WTC11 (cell line): ENCODE results near the gene COPS3. TPM values are rescaled to one million over a fixed set of nuclear protein-coding genes. Genes with fewer than 3 reads are reported as not detected.

Experiments used
- ATAC-seq: fragments of 200-7000 bp; cut with Tn5 transposase; 2 replicates; pipeline ENCODE4 v1.10.0; 2021; ENCODE audit warnings: mild to moderate bottlenecking, moderate library complexity
- CTCF ChIA-PET: fragments of 300-600 bp; sonication (Branson Sonifier 250); formaldehyde crosslinking; loops from one replicate; lab custom pipeline; 2021; ENCODE audit warnings: antibody characterized with exemption; lab: Charles Lee
- POLR2A ChIA-PET: fragments of 350-600 bp; sonication (Branson Sonifier 250); formaldehyde crosslinking; loops from one replicate; lab custom pipeline; 2021; ENCODE audit warnings: antibody characterized with exemption; lab: Charles Lee
- DNase-seq: peaks from one replicate; pipeline ENCODE4 v3.0.0; 2021; ENCODE audit warnings: low spot score
- H3K27ac Mint-ChIP-seq: 2 replicates; pipeline ENCODE4 v1.8.0; 2021; ENCODE audit warnings: mixed read lengths
- H3K27me3 Mint-ChIP-seq: 2 replicates; pipeline ENCODE4 v1.8.0; 2021; ENCODE audit warnings: low read depth, mild to moderate bottlenecking, moderate library complexity, mixed read lengths
- H3K36me3 Mint-ChIP-seq: 2 replicates; pipeline ENCODE4 v1.8.0; 2021; ENCODE audit warnings: mixed read lengths
- H3K4me1 Mint-ChIP-seq: 2 replicates; pipeline ENCODE4 v1.8.0; 2022; ENCODE audit warnings: mixed read lengths
- H3K4me3 Mint-ChIP-seq: 2 replicates; pipeline ENCODE4 v1.8.0; 2021; ENCODE audit warnings: mild to moderate bottlenecking, moderate library complexity, mixed read lengths
- H3K9me3 Mint-ChIP-seq: 2 replicates; pipeline ENCODE4 v1.8.0; 2021; ENCODE audit warnings: mixed read lengths
- ATF3 ChIP-seq: sonication (generic); formaldehyde crosslinking; conservative IDR thresholded peaks from 2 replicates; pipeline ENCODE4 v1.8.1; 2022; ENCODE audit warnings: mild to moderate bottlenecking, missing genetic modification reagents
- ATF6 ChIP-seq: sonication (generic); formaldehyde crosslinking; IDR thresholded peaks from 2 replicates; pipeline ENCODE4 v1.8.1; 2023; ENCODE audit warnings: mild to moderate bottlenecking, missing genetic modification reagents
- CBFB ChIP-seq: sonication (generic); formaldehyde crosslinking; IDR thresholded peaks from 2 replicates; pipeline ENCODE4 v1.8.1; 2022; ENCODE audit warnings: mild to moderate bottlenecking, low read depth, missing genetic modification reagents
- E2F1 ChIP-seq: sonication (generic); formaldehyde crosslinking; IDR thresholded peaks from 2 replicates; pipeline ENCODE4 v1.8.0; 2022; ENCODE audit warnings: mild to moderate bottlenecking, missing genetic modification reagents
- EMX1 ChIP-seq: fragments of 250-450 bp; sonication (Bioruptor Pico); IDR thresholded peaks from 2 replicates; pipeline ENCODE4 v1.8.0; 2021; ENCODE audit warnings: mild to moderate bottlenecking
- FOXP4 ChIP-seq: sonication (generic); formaldehyde crosslinking; IDR thresholded peaks from 2 replicates; pipeline ENCODE4 v1.8.0; 2022; ENCODE audit warnings: mild to moderate bottlenecking, missing genetic modification reagents
- HMGXB4 ChIP-seq: sonication (generic); formaldehyde crosslinking; IDR thresholded peaks from 2 replicates; pipeline ENCODE4 v1.8.1; 2023; ENCODE audit warnings: mild to moderate bottlenecking, moderate library complexity, missing genetic modification reagents
- JUN ChIP-seq: sonication (generic); formaldehyde crosslinking; IDR thresholded peaks from 2 replicates; pipeline ENCODE4 v1.8.0; 2023; ENCODE audit warnings: mild to moderate bottlenecking, missing genetic modification reagents
- MXD4 ChIP-seq: fragments of 250-450 bp; sonication (Bioruptor Pico); IDR thresholded peaks from 2 replicates; pipeline ENCODE4 v1.8.0; 2021; ENCODE audit warnings: mild to moderate bottlenecking, moderate library complexity, borderline replicate concordance
- NFYB ChIP-seq: sonication (generic); formaldehyde crosslinking; conservative IDR thresholded peaks from 2 replicates; pipeline ENCODE4 v1.8.0; 2022; ENCODE audit warnings: low read depth, missing genetic modification reagents
- NR3C1 ChIP-seq: sonication (generic); formaldehyde crosslinking; conservative IDR thresholded peaks from 2 replicates; pipeline ENCODE4 v1.8.1; 2023; ENCODE audit warnings: low read depth, mild to moderate bottlenecking, missing genetic modification reagents
- RORB ChIP-seq: fragments of 250-450 bp; sonication (Bioruptor Pico); IDR thresholded peaks from 2 replicates; pipeline ENCODE4 v1.9.0; 2021; ENCODE audit warnings: mild to moderate bottlenecking
- SOX15 ChIP-seq: fragments of 250-450 bp; sonication (Bioruptor Pico); IDR thresholded peaks from 2 replicates; pipeline ENCODE4 v1.9.0; 2021; ENCODE audit warnings: mild to moderate bottlenecking
- SP1 ChIP-seq: sonication (generic); formaldehyde crosslinking; conservative IDR thresholded peaks from 2 replicates; pipeline ENCODE4 v1.8.1; 2022; ENCODE audit warnings: missing genetic modification reagents
- USF2 ChIP-seq: sonication (generic); formaldehyde crosslinking; IDR thresholded peaks from 2 replicates; pipeline ENCODE4 v1.8.1; 2023; ENCODE audit warnings: mild to moderate bottlenecking, missing genetic modification reagents, moderate library complexity
- ZMAT4 ChIP-seq: fragments of 250-450 bp; sonication (Bioruptor Pico); IDR thresholded peaks from 2 replicates; pipeline ENCODE4 v1.9.0; 2021; ENCODE audit warnings: mild to moderate bottlenecking
- ZNF263 ChIP-seq: sonication (generic); formaldehyde crosslinking; IDR thresholded peaks from 2 replicates; pipeline ENCODE4 v1.8.1; 2022; ENCODE audit warnings: low read depth, mild to moderate bottlenecking, moderate library complexity, missing genetic modification reagents
- total RNA-seq: library from RNA; stranded (reverse); gene quantifications from 3 replicates; pipeline ENCODE4 v1.2.3, GENCODE V29; 2021

Gene COPS3
- total RNA-seq, 1 experiment from 2014 or later, result 78.3 TPM

- TF ChIP-seq ZMAT4 (CRISPR knock-in tag), result no peak
- TF ChIP-seq ZNF263 (CRISPR knock-in tag), result no peak
- no peak for TF ChIP-seq HMGXB4 (CRISPR knock-in tag)
- no peak for TF ChIP-seq SP1 (CRISPR knock-in tag)
- TF ChIP-seq USF2 (CRISPR knock-in tag), result no peak
- no peak for TF ChIP-seq FOXP4 (CRISPR knock-in tag)
- TF ChIP-seq E2F1 (CRISPR knock-in tag), result no peak
- TF ChIP-seq SOX15 (CRISPR knock-in tag), result no peak
- TF ChIP-seq JUN (CRISPR knock-in tag), result no peak
- no peak for TF ChIP-seq ATF3 (CRISPR knock-in tag)
- TF ChIP-seq NR3C1 (CRISPR knock-in tag), result no peak
- TF ChIP-seq NFYB (CRISPR knock-in tag), result no peak
- TF ChIP-seq, all 79 proteins: peak for 0
These were observed 49.3 kb downstream of the COPS3 start (continued) for GRCh38 chr17:17231621-17232302.

GRCh38 chr17:17229416-17230384 lies 51.3 kb downstream of the COPS3 start:
- CTCF ChIA-PET, result interaction anchor here (1.6 kb wide), 1 partner anchor 88 kb away, joined by 3 read pairs; no protein-coding TSS in a partner anchor
- Mint-ChIP-seq H3K36me3 (peaks cover 61% of the 10 kb centered on the region), H3K27me3 (no peaks in the 10 kb centered on the region), H3K4me3 (no peak overlapping the region), H3K4me1 (no peaks in the 10 kb centered on the region), H3K9me3 (no peaks in the 10 kb centered on the region), H3K27ac (no peak overlapping the region)
- no peak for ATAC-seq
- TF ChIP-seq MXD4 (CRISPR knock-in tag), result no peak
- TF ChIP-seq RORB, result no peak
- TF ChIP-seq CBFB, result no peak
- TF ChIP-seq EMX1 (CRISPR knock-in tag), result no peak
- TF ChIP-seq ATF6, result no peak
- no peak for DNase-seq
- POLR2A ChIA-PET, result no interaction called here
